ENCODE data around the gene STK25.

DNA sequence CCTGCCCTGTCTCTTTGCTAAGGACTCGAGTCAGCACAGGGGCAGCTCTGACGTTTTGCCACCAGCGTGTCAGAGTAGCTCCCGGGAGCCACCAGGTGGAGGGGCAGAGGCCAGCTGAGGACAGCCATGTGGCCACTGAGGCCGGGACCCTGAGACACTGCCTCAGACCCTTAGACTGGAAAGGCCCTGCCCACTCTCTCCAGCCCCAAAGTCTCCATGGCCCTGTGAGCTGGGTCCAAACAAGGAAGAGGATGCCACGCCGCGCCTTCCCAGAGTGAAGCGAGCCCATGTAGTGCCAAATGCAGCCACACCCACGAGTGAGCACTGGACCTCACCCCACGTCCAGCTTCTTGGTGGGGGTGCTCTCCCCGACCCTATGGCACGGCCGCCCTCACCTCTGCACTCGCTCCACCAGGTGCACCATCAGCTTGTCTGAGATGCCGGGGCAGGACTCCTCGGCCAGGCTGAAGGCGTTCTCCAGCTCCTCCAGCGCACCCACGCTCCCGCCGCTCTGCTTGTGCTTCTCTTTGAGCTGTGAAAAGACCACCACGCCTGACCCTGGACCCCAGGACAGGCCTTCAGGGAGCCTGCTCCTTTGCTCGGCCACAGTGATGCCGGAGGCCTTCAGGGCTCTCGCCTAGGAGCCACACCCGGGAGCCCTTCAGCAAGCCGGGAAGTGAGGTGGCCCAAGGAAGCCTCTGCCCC, 12.2 kb downstream of the STK25 start:
- TF ChIP-seq, protein P1, sequence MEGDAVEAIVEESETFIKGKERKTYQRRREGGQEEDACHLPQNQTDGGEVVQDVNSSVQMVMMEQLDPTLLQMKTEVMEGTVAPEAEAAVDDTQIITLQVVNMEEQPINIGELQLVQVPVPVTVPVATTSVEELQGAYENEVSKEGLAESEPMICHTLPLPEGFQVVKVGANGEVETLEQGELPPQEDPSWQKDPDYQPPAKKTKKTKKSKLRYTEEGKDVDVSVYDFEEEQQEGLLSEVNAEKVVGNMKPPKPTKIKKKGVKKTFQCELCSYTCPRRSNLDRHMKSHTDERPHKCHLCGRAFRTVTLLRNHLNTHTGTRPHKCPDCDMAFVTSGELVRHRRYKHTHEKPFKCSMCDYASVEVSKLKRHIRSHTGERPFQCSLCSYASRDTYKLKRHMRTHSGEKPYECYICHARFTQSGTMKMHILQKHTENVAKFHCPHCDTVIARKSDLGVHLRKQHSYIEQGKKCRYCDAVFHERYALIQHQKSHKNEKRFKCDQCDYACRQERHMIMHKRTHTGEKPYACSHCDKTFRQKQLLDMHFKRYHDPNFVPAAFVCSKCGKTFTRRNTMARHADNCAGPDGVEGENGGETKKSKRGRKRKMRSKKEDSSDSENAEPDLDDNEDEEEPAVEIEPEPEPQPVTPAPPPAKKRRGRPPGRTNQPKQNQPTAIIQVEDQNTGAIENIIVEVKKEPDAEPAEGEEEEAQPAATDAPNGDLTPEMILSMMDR (IDR thresholded peaks at IDR 0.05) = no peak
- TF ChIP-seq POLR2A (IDR thresholded peaks at IDR 0.05) = no peak
